Endothelial cell of umbilical vein (primary cell): ENCODE results near the gene AAMDC. TPM values are rescaled to one million over a fixed set of nuclear protein-coding genes. Genes with fewer than 3 reads are reported as not detected.
A peak's percentile ranks its signal among the peaks of the same experiment; 100 is the strongest.
"Not testable (repeated sequence)": the region's sequence is repeated elsewhere in the genome, so short reads cannot be mapped to it uniquely, and the experiment has no call there.

Source experiments
- BruUV-seq: library from RNA; stranded (reverse); fragments of 400-500 nt; replicated peaks from 2 replicates; lab custom pipeline; 2021; lab: Mats Ljungman, UMichigan
- CTCF ChIA-PET: fragments of 300-600, 350-600 bp; sonication (Branson Sonifier 250); formaldehyde crosslinking; loops from one replicate; lab custom pipeline; 2021; ENCODE audit warnings: antibody characterized with exemption, inconsistent platforms; lab: Charles Lee
- POLR2A ChIA-PET: fragments of 300-600, 350-600 bp; sonication (Branson Sonifier 250); formaldehyde crosslinking; loops from one replicate; lab custom pipeline; 2021; ENCODE audit warnings: antibody characterized with exemption, inconsistent platforms; lab: Charles Lee
- DNase-seq: peaks from one replicate; pipeline ENCODE4 v3.0.0-alpha.2; 2011; ENCODE audit warnings: low read depth, low spot score
- FAIRE-seq: peaks from 2 replicates; lab custom pipeline; 2011; peaks lifted over from hg19 to GRCh38; lab: Jason Lieb, UNC
- H2AFZ ChIP-seq: 2 replicates; pipeline ENCODE4 v1.6.0; 2012; ENCODE audit warnings: low read depth, low read length, control low read depth, inconsistent platforms
- H3K27ac ChIP-seq: 2 replicates; pipeline ENCODE4 v1.5.1; 2011; ENCODE audit warnings: low read depth, mild to moderate bottlenecking, control low read depth, low read length, moderate library complexity; ENCODE audit not compliant: insufficient read depth
- H3K27me3 ChIP-seq, 2 experiments: 2 replicates each; pipeline versions ENCODE4 v1.6.0 to v1.6.1; 2011; ENCODE audit warnings: low read length in 2 of 2, mixed read lengths in 1 of 2; ENCODE audit not compliant: control insufficient read depth in 2 of 2, insufficient read depth in 2 of 2
- H3K36me3 ChIP-seq, 2 experiments: 2 replicates in 1 of 2; 3 replicates in 1 of 2; pipeline ENCODE4 v1.5.1; 2011; ENCODE audit warnings: low read length in 2 of 2, mild to moderate bottlenecking in 1 of 2, moderate library complexity in 1 of 2; ENCODE audit not compliant: control insufficient read depth in 2 of 2, insufficient read depth in 2 of 2; ENCODE audit errors: extremely low read depth in 1 of 2
- H3K4me1 ChIP-seq: 3 replicates; pipeline ENCODE4 v1.5.1; 2011; ENCODE audit warnings: mild to moderate bottlenecking, low read length; ENCODE audit not compliant: control insufficient read depth, insufficient read depth; ENCODE audit errors: extremely low read depth
- H3K4me2 ChIP-seq: 2 replicates; pipeline ENCODE4 v1.6.1; 2011; ENCODE audit warnings: low read length, control low read depth, mixed read lengths; ENCODE audit not compliant: insufficient read depth
- H3K4me3 ChIP-seq, 3 experiments: fragments of 200-600 bp in 1 of 3; sonication (generic), shearing (Covaris generic) in 1 of 3; replicated peaks in 1 of 3; 2 replicates each; pipeline ENCODE4 v1.5.1; 2011 to 2016; ENCODE audit warnings: control low read depth in 3 of 3, low read length in 3 of 3, mild to moderate bottlenecking in 2 of 3, inconsistent platforms in 1 of 3, low read depth in 1 of 3, moderate library complexity in 1 of 3; ENCODE audit not compliant: insufficient read depth in 1 of 3
- H3K79me2 ChIP-seq: 2 replicates; pipeline ENCODE4 v1.6.0; 2012; ENCODE audit warnings: low read length, inconsistent platforms; ENCODE audit not compliant: control insufficient read depth, insufficient read depth
- H3K9ac ChIP-seq: replicated peaks from 2 replicates; pipeline ENCODE3; 2011; ENCODE audit warnings: low read length, control low read depth; ENCODE audit not compliant: insufficient read depth; ENCODE audit errors: extremely low read depth
- H3K9me1 ChIP-seq: replicated peaks from 3 replicates; pipeline ENCODE4 v1.6.0; 2011; ENCODE audit warnings: mild to moderate bottlenecking, low read length; ENCODE audit not compliant: control insufficient read depth, insufficient read depth; ENCODE audit errors: extremely low read depth
- H3K9me3 ChIP-seq: replicated peaks from 2 replicates; pipeline ENCODE4 v1.5.1; 2012; ENCODE audit warnings: low read length, inconsistent platforms; ENCODE audit not compliant: control insufficient read depth, insufficient read depth
- H4K20me1 ChIP-seq: replicated peaks from 2 replicates; pipeline ENCODE3; 2011; ENCODE audit warnings: mild to moderate bottlenecking, low read length; ENCODE audit not compliant: control insufficient read depth, insufficient read depth; ENCODE audit errors: extremely low read depth
- FOS ChIP-seq: IDR thresholded peaks from 2 replicates; pipeline ENCODE4 v1.6.1; 2011; ENCODE audit warnings: mild to moderate bottlenecking, low read length, moderate library complexity, borderline replicate concordance; ENCODE audit not compliant: insufficient read depth
- JUN ChIP-seq: IDR thresholded peaks from 2 replicates; pipeline ENCODE4 v1.6.1; 2011; ENCODE audit warnings: borderline replicate concordance, low read depth; ENCODE audit not compliant: insufficient read length, insufficient read depth
- POLR2AphosphoS5 ChIP-seq: IDR thresholded peaks from 2 replicates; pipeline ENCODE4 v1.6.1; 2012; ENCODE audit warnings: low read depth, mild to moderate bottlenecking, control low read depth, low read length, moderate library complexity; ENCODE audit not compliant: insufficient read depth
- dilution Hi-C: fragments of 300-500 bp; cut with MboI; formaldehyde crosslinking; loops from one replicate; pipeline ENCODE4 v1.15.0; 2019; ENCODE audit warnings: low sequenced_read_pairs; ENCODE audit not compliant: extremely low pct_ligation_motif_present
- intact Hi-C: fragments of 100-400 bp; cut with micrococcal nuclease; formaldehyde crosslinking; loops from one replicate; pipeline ENCODE4 v1.10.0; 2022
- polyA plus RNA-seq, 4 experiments: library from polyadenylated mRNA; depleted of rRNA in 3 of 4; stranded (reverse) in 3 of 4; unstranded in 1 of 4; fragments of >200 nt; gene quantifications; 2 replicates each; pipeline versions ENCODE4 v1.2.1 to v1.2.3, GENCODE V29; 2011 to 2012; ENCODE audit warnings: missing spikeins in 1 of 4
- small RNA-seq: library from RNA; depleted of rRNA; stranded (forward); fragments of <200 nt; gene quantifications from one replicate; pipeline ENCODE3, GENCODE V24; 2012; ENCODE audit warnings: low replicate concordance, low read depth; ENCODE audit not compliant: insufficient read depth, insufficient read length
- total RNA-seq: library from RNA; stranded (reverse); gene quantifications from 2 replicates; pipeline ENCODE4 v1.2.3, GENCODE V29; 2021

AAMDC gene
- total and polyA plus RNA-seq, 2 donors (not counting 3 experiments of a cell fraction or from before 2014, with no cell fraction given): 48.1 to 51.0 TPM

DNA sequence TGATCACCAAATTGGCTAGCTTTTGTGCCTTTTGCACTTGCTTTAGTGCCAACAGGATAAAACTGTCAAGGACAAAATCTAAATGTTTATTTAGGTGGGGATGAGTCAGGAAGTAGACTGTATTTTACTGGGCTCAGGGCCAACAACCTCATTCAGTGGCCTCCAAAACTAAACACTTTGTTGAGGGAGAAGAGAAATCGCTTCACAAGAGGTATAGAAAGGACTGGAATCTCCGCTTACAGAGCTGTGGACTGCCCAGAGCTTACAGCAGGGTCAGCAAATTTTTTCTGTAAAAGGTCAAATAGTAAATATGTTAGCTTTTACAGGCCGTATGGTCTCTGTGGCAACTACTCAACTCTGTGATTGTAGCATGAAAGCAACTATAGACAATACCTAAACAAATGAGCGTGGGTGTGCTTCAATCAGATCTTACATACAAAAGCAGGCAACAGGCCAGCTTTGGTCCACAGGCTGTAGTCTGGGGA lies 93.4 kb downstream of the AAMDC start:
- H3K36me3 ChIP-seq, dilution Hi-C loops, BruUV-seq, H3K9ac ChIP-seq, H3K79me2 ChIP-seq, H3K9me1 ChIP-seq, H3K27me3 ChIP-seq, H2AFZ ChIP-seq, H4K20me1 ChIP-seq, intact Hi-C loops, H3K4me3 ChIP-seq, H3K9me3 ChIP-seq: not testable (repeated sequence)
- CTCF ChIA-PET: interaction anchor here (0.6 to 1.1 kb wide), 2 partner anchors 83 to 132 kb away, joined by 3 read pairs; no protein-coding TSS in a partner anchor
- TF ChIP-seq POLR2AphosphoS5: peak; percentile 24
- peak; percentile 17 for TF ChIP-seq JUN
- TF ChIP-seq FOS: peak; percentile 21
- Histone ChIP-seq H3K27ac (peak overlapping the region; percentile 69), H3K4me2 (peak overlapping the region; percentile 43), H3K4me1 (peaks cover 13% of the 10 kb centered on the region)
- peak; percentile 55 for FAIRE-seq
- POLR2A ChIA-PET: interaction anchor here (1.5 kb wide), 1 partner anchor 80 kb away, joined by 5 read pairs; the partner anchor contains the start of gene INTS4
- peak; percentile 88 for DNase-seq

DNA sequence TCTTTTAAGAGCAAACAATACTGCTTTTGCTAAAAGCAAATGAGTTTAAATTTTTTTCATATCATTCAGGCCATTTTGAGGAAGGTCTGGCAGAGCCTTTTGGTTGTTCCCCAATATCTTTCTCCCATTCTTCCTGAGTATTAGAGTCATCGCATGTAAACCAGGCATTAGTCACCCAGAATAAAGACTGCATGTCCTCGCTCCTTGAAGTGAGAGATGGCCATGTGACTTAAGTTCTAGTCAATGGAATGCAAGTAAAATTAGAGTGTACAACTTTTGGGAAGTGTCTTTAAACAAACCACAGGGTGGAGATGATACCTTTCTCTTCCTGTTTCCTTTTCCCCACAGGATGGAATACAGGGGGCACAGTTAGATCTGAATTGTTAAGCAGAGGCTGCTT lies 96.8 kb downstream of the AAMDC start:
- H3K9me3 ChIP-seq, H2AFZ ChIP-seq, H3K27me3 ChIP-seq, H3K4me2 ChIP-seq, H3K9me1 ChIP-seq, dilution Hi-C loops, DNase-seq, BruUV-seq, CTCF ChIA-PET, H3K36me3 ChIP-seq, H3K79me2 ChIP-seq, intact Hi-C loops, FAIRE-seq, POLR2A ChIA-PET, H3K9ac ChIP-seq, H3K27ac ChIP-seq, H4K20me1 ChIP-seq, H3K4me3 ChIP-seq: not testable (repeated sequence)
- peaks cover 13% of the 10 kb centered on the region for H3K4me1 ChIP-seq

Small RNA genes lying within 50 kb of the gene (small RNA-seq; reads per million reads assigned to genes)
- not detected for gene AP002812.4

Other genes starting within 250 kb of the AAMDC start
- gene AQP11, start 231.2 kb upstream of the AAMDC start, total RNA-seq: 0.22 and 0.35 TPM in 2 replicates
- gene AQP11, start 231.2 kb upstream of the AAMDC start, polyA plus RNA-seq: 0.55 and 0.72 TPM in 2 replicates
- 89.9 and 99.7 TPM in 2 replicates for gene CLNS1A, start 183.3 kb upstream of the AAMDC start, total RNA-seq
- 59.0 and 84.5 TPM in 2 replicates for gene CLNS1A, start 183.3 kb upstream of the AAMDC start, polyA plus RNA-seq
- gene RSF1, start 422 bp upstream of the AAMDC start, total RNA-seq: 55.1 and 58.6 TPM in 2 replicates
- gene RSF1, start 422 bp upstream of the AAMDC start, polyA plus RNA-seq: 4.9 and 10.0 TPM in 2 replicates
- 37.8 and 39.2 TPM in 2 replicates for gene INTS4, start 173.5 kb downstream of the AAMDC start, total RNA-seq
- gene INTS4, start 173.5 kb downstream of the AAMDC start, polyA plus RNA-seq: 28.0 and 29.2 TPM in 2 replicates
- 1.1 and 1.8 TPM in 2 replicates for gene KCTD14, start 202.1 kb downstream of the AAMDC start, total RNA-seq
- 0.57 and 0.64 TPM in 2 replicates for gene KCTD14, start 202.1 kb downstream of the AAMDC start, polyA plus RNA-seq
- not detected in 2 replicates for gene THRSP, start 242.7 kb downstream of the AAMDC start, total RNA-seq
- not detected in 2 replicates for gene THRSP, start 242.7 kb downstream of the AAMDC start, polyA plus RNA-seq